ENCODE data around the gene PITPNB. TPM values are rescaled to one million over a fixed set of nuclear protein-coding genes. Genes with fewer than 3 reads are reported as not detected.

Gene PITPNB
- 38.3 and 46.2 TPM in 2 replicates for total RNA-seq (2014; rRNA removed; shearing (Covaris generic))

DNA sequence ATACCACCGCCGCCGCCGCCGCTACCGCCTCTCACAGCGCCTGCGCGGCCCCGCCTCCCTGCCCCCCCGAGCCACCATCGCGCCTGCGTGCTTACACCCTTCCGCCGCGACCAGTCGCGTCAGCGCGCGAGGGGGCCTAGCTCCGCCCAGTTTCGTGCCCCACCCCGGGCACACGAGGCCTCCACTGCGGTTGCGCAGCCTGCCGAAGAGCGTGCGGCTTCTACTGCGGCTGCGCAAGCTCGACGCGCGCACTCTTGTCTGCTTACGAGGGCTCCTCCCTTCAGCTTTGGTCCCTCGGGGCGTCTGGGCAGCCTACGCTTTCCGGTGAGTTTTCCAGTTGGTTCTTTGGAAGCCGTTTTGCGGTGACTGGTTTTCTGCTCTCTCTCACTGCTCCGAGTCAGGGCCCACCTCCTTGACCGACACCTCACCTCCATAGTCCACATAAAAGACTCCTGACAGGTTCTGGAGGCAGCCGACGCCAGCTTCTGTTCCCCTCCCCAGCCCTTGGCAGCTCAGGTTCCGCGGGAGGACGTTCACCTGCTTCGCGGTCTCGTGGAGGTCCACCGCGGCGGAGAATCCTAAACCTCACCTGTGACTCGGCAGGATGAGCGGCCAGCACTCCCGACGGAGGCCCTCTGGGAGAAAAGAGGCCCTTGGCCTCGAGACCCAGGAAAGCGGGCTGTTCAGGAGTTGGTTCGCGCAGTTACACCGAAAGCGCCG is at the start of gene PITPNB:
TSS of gene PITPNB (minus strand) at position 35 of the 720 bp plus-strand sequence. CDS start 65 bp downstream, outside the sequence.
- Histone ChIP-seq H3K4me1 (peaks cover 19% of the 10 kb centered on the region), H3K27me3 (no peaks in the 10 kb centered on the region), H3K9me3 (replicated peaks) (no peaks in the 10 kb centered on the region), H3K4me3 (peak within 1 kb of the TSS; percentile 72), H3K36me3 (peaks cover 7% of the 10 kb centered on the region; the same call in 1 of the 2 replicates), H3K27ac (peak within 1 kb of the TSS; percentile 76)
- peak; percentile 97 for DNase-seq

DNA sequence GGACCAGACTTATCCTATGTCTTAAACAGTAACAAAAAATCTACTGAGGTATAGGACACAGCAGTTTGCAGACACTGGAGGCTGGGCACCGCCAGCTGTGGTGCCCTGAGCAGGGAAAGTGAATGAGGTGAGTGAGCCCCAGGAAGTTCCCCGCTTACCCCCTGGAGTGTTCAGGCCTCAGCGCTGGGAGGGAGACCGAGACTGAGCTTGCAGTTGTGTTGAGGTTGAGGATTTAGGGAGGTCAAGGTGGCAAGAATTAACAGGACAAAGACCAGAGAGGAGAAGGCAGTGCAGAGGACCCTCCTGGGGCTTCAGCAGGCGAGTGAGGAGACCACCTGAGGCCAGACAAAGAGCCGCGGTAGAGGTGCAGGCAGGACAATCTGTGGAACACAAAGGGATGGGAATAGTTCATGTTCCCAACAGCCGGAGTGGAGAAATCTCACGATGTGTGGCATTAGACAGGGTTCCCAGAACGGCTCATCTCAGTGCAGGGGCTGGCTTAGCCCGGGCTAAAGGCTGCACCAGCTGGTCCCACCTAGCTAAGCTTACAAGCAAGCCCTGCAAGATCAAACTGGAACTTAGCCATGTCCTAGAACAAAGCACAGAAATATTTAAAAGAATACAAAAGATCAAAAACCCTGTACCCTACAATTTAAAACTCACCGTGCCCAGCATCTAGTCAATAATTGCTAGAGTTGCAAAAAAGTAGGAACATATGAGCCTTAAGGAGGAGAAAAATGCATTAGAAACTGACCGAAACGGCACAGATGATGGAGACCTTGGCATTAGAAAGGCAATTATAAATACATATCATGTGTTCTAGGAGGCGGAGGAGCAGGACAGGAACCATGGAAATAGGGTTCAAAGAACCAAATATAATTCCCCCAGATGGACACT is 47.4 kb upstream of the PITPNB start:
- peaks cover 15% of the 10 kb centered on the region for H3K4me1 ChIP-seq
- peaks cover 4% of the 10 kb centered on the region; the same call in 1 of the 2 replicates for H3K9me3 ChIP-seq (replicated peaks)
- H3K27me3 ChIP-seq, result no peaks in the 10 kb centered on the region
- no peak overlapping the region for H3K4me3 ChIP-seq
- no peak for DNase-seq
- no peak overlapping the region for H3K27ac ChIP-seq
- no peaks in the 10 kb centered on the region for H3K36me3 ChIP-seq

DNA sequence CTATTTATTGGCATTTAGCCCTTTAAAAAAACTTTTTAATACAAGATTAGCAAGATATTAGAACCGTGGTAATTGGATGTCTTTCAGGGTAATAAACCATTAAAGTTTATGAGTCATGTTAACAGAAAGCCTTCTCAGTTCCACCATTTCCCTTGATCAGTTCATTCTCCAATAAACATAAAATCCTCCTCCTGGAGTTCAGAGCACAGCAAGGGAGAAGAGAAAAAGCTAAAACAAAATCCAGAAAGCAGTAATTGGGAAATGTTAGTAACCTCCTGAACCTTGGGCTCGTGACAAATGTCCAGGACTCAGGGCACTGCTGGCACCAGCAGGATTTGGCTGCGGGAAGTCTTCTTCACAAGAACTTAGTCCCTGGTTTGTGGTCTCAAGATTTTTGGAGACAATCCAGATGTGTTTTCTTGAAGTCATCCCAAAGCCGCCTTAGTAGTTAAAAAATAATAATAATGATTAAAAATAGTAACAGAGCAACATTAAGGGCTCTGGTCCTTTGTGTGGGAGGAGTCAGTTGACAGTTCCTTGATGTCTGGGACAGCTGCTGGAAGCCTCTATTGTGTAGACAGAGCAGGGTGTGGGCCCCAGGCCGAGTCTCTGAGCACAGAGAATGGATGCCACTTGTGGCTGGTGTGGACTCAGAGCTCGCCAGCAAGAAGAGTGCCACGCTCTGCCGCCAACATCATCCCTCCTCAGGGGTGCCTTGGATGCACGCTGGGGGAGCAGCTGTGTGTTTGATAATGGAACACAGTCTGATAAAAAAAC is 43.4 kb upstream of the PITPNB start:
- Histone ChIP-seq H3K4me3 (peak overlapping the region; percentile 42), H3K27ac (peak overlapping the region; percentile 98), H3K4me1 (peaks cover 22% of the 10 kb centered on the region), H3K27me3 (no peaks in the 10 kb centered on the region), H3K36me3 (no peaks in the 10 kb centered on the region), H3K9me3 (replicated peaks) (0 out of 2 replicates have a peak, but pooled peaks cover under 1% of the 10 kb centered on the region)
- peak; percentile 92 to 94 for DNase-seq

DNA sequence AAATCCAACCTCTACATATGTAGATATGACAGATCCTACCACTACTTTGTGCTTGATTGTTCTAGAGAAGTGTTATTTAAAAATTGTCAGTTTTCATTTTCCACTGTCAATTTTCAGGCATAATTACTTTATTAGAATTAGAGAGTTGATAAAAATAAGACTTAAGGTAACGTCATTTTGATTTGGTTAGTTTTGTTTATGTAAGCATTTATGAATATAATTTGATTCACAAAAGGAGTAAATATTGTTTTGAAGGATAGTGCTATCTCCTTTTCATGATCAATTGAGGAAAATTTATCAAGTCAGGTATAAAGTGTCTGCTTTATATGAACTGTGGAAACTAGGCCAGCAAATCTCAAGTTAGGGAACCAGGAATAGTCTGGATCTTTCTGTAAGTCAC is 42.6 kb upstream of the PITPNB start:
- H3K36me3 ChIP-seq, result no peaks in the 10 kb centered on the region
- H3K27me3 ChIP-seq, result no peaks in the 10 kb centered on the region
- peak in 1 of 2 experiments; percentile 17 for DNase-seq
- H3K27ac ChIP-seq, result peak overlapping the region; percentile 98
- peak overlapping the region; percentile 42 for H3K4me3 ChIP-seq
- peaks cover 22% of the 10 kb centered on the region for H3K4me1 ChIP-seq
- 0 out of 2 replicates have a peak, but pooled peaks cover 4% of the 10 kb centered on the region for H3K9me3 ChIP-seq (replicated peaks)

DNA sequence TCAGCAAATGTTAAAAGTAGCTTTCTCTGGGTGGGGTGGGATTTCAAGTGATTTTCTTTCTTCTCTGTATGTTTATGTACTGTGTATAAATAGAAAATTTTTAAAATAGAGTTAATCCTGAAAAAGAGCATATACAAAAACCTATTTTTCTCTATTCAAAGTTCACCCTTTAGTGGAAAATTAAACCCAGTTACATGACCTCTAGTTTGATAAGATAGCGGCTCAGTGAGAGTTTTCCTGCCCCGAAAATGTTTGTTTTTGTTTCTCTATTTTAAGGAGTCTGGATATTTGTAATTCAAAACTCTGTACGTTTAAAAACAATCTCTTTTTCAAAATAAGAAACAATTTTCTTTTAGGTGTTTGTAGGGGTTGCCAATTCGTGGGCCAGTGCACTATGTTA is 42.1 kb upstream of the PITPNB start:
- Histone ChIP-seq H3K27me3 (no peaks in the 10 kb centered on the region), H3K36me3 (no peaks in the 10 kb centered on the region), H3K4me1 (peaks cover 22% of the 10 kb centered on the region), H3K27ac (peak overlapping the region; percentile 98; the same call in 1 of the 2 replicates), H3K4me3 (no peak overlapping the region), H3K9me3 (replicated peaks) (0 out of 2 replicates have a peak, but pooled peaks cover 4% of the 10 kb centered on the region)
- no peak for DNase-seq

DNA sequence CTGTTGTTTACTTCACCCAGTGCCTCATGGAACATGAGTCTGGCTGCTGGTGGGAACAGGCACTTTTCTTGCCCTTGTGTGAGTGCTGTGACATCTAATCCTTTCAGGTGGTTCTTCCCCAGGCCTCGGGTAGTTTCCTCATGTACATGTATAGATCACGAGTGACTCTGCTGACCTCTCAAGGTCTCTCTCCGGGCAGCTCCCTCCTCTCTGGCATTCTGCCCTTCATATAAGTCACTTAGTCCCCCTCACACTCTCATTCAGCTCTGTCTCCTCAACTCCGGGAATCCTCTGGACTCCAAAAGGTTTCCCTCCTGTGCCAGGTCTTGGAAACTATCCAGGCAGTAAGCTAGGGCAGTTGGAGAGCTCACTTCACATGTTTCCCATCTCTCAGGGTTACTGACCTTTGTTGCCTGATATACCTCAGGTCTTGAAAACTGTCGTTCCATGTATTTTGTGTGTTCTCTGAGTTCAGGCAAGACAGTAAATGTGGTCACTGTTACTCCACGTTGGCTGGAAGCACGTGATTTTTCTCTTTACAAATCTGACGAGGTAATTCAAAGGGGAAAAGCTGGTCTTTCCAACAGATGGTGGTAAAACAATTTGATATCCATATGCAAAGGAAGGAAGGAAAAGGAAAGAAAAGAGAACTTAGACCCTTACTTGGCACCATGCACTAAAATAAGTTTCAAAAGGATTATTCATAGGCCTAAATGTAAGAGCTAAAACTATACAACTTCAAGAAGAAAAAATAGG is 40.5 kb upstream of the PITPNB start:
- Histone ChIP-seq H3K27me3 (no peaks in the 10 kb centered on the region), H3K36me3 (no peaks in the 10 kb centered on the region), H3K4me1 (peaks cover 22% of the 10 kb centered on the region), H3K4me3 (no peak overlapping the region), H3K27ac (no peak overlapping the region), H3K9me3 (replicated peaks) (0 out of 2 replicates have a peak, but pooled peaks cover 4% of the 10 kb centered on the region)
- DNase-seq, result no peak

DNA sequence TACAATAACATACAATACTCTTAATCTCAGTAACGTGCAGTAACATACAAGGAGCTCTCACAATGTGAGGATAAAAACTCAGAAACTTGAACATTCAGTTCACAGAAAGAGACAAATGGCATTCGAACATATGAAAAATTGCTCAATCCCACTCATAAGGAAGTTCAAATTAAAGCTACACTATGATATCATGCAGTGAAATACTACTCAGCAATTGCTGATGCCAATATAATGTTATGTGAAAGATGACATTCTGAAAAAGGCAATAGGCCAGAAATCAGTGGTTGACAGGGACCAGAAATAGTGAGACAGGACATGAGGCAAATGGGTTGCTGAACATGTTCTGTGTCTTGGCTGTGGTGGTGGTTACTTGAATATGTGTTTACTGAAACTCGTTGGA is 33.7 kb upstream of the PITPNB start:
- Histone ChIP-seq H3K4me1 (peaks cover 14% of the 10 kb centered on the region), H3K27me3 (no peaks in the 10 kb centered on the region), H3K4me3 (no peak overlapping the region), H3K36me3 (no peaks in the 10 kb centered on the region), H3K9me3 (replicated peaks) (0 out of 2 replicates have a peak, but pooled peaks cover 4% of the 10 kb centered on the region), H3K27ac (no peak overlapping the region)
- no peak for DNase-seq

DNA sequence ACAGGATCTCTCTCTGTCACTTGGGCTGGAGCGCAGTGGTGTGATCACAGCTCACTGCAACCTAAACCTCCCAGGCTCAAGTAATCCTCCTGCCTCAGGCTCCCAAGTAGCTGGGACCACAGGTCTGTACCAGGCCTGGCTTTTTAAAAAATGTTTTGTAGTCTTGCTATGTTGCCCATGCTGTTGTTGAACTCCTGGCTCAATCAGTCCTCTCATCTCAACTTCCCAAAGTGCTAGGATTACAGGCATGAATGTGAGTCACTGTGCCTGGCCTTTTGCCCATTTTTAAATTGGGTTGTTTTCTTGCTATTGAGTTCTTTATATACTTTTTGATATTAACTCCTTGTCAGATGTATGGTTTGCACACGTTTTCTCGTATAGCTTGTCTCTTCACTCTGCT is 33.0 kb upstream of the PITPNB start:
- no peak overlapping the region for H3K4me3 ChIP-seq
- no peaks in the 10 kb centered on the region for H3K36me3 ChIP-seq
- no peak overlapping the region for H3K27ac ChIP-seq
- H3K9me3 ChIP-seq (replicated peaks), result 0 out of 2 replicates have a peak, but pooled peaks cover under 1% of the 10 kb centered on the region
- H3K27me3 ChIP-seq, result no peaks in the 10 kb centered on the region
- H3K4me1 ChIP-seq, result peaks cover 14% of the 10 kb centered on the region
- DNase-seq, result peak; percentile 30 to 66

DNA sequence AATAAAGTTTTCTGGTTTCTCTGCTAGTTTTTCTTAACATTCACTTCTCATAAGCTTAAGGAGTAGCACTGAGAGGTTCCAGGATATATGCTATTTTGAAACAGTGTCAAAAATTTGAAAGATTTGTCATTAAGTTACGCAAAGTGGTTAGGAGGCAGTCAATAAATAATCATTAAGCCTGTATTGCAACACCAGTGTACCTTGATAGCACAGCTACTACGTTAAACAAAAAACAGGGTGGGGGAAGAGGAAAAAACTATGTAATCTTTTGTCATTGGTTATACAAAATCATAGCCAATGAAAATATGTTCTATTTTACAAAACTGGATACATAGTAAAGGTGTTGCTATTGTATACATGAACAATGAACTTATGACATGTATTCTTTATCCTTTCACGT is 30.4 kb upstream of the PITPNB start:
- Histone ChIP-seq H3K4me3 (no peak overlapping the region), H3K27ac (no peak overlapping the region), H3K4me1 (peaks cover 14% of the 10 kb centered on the region), H3K9me3 (replicated peaks) (no peaks in the 10 kb centered on the region), H3K27me3 (no peaks in the 10 kb centered on the region), H3K36me3 (no peaks in the 10 kb centered on the region)
- no peak for DNase-seq

DNA sequence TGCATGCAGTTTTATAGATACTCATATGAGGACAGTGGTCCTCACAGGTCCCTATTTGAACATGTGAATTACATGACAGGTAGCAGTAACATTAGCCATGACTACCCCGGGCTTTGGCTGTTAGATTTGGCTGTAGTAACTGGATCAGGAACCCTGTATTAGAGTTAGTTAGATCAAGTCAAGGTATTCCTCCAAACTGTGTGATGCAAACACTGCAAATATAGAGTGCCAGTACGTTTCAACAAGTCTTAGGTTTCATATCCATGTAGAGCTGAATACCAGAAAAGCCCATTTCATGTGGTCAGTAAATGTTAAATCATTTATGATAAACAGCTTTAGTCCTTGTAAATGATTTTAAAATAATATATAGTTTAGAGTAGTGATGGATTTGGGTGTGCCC is 29.5 kb upstream of the PITPNB start:
- Histone ChIP-seq H3K9me3 (replicated peaks) (no peaks in the 10 kb centered on the region), H3K27ac (no peak overlapping the region)

DNA sequence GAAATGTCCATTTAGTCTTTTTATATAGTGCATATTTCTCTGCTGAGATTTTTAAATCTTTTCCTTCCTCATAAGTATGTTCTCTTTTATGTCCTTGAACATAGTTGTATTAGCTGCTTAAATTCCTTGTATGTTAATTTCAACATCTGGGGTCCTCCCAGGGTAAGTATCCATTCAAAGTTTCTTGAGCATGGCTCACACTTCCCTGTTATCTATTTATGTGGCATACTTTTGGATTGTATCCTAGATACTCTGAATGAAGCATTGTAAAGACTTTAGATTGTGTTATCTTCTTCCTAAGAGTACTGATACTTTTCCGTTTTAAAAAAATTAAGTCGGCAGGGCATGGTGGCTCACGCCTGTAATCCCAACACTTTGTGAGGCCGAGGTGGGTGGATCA is 28.4 kb upstream of the PITPNB start:
- no peaks in the 10 kb centered on the region for H3K9me3 ChIP-seq (replicated peaks)
- H3K4me3 ChIP-seq, result no peak overlapping the region
- peaks cover 11% of the 10 kb centered on the region for H3K4me1 ChIP-seq
- H3K27ac ChIP-seq, result no peak overlapping the region
- DNase-seq, result no peak
- no peaks in the 10 kb centered on the region for H3K36me3 ChIP-seq
- no peaks in the 10 kb centered on the region for H3K27me3 ChIP-seq

More for the DNA sequence above, 29.5 kb upstream of the PITPNB start:
- Histone ChIP-seq H3K27me3 (no peaks in the 10 kb centered on the region), H3K36me3 (no peaks in the 10 kb centered on the region), H3K4me1 (peaks cover 14% of the 10 kb centered on the region), H3K4me3 (no peak overlapping the region)
- DNase-seq, result no peak

DNA sequence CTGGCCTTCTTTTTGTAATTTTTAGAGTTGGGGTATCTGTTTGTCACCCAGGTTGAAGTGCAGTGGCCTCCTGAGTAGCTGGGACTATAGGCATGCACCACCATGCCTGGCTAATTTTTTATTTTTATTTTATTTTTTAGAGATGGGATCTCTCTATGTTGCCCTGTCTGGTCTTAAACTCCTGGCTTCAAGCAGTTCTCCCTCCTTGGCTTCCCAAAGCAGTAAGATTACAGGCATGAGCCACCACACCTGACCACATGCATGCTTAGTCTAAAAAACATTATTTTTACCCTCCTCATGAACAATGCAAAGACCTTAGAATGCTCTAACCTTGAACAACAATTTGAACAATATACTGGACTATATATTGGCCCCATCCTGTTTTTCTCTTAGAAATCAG is 22.1 kb upstream of the PITPNB start:
- no peak for DNase-seq
- Histone ChIP-seq H3K9me3 (replicated peaks) (no peaks in the 10 kb centered on the region), H3K27ac (no peak overlapping the region), H3K27me3 (no peaks in the 10 kb centered on the region), H3K4me1 (no peaks in the 10 kb centered on the region), H3K4me3 (no peak overlapping the region), H3K36me3 (no peaks in the 10 kb centered on the region)

DNA sequence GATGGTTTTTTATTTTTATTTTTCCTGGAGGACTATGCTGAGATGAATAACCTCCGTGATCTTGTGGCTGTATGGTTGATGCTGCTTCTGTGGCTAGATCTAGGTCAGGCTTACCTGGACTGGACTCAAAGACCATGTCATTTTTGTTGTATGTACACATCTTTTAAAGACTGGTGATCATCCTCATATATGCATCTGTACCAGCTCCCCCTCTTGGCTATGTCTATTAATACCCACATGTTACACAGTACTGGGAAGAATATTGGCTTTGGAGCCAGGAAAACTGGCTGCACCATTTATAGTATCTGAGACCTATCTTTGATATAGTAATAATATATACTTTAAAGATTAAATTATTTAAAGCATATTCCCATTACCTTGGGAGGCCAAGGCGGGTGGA is 18.4 kb upstream of the PITPNB start:
- Histone ChIP-seq H3K27ac (no peak overlapping the region), H3K36me3 (no peaks in the 10 kb centered on the region), H3K27me3 (no peaks in the 10 kb centered on the region), H3K4me3 (no peak overlapping the region), H3K9me3 (replicated peaks) (no peaks in the 10 kb centered on the region), H3K4me1 (no peaks in the 10 kb centered on the region)
- DNase-seq, result no peak

DNA sequence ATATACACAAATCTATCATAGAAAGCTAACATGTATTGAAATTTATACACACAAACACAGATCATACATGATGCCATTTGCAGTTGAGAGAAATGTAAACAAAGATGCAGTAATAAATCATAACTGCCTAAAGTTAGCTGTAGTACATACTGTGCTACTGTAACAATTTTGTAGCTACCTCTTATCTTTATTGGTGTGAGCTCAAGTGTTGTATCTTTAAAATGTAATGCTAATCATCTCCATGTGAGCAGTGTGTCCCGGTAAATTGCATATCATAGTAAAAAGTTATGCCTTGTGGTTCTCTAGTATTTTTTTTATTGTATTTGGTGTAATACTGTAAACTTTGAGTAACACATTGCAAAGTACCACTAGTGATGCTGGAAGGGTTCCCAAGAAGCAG is 16.8 kb upstream of the PITPNB start:
- Histone ChIP-seq H3K27ac (no peak overlapping the region), H3K9me3 (replicated peaks) (no peaks in the 10 kb centered on the region), H3K4me3 (no peak overlapping the region), H3K27me3 (no peaks in the 10 kb centered on the region), H3K36me3 (no peaks in the 10 kb centered on the region), H3K4me1 (peaks cover 3% of the 10 kb centered on the region)
- DNase-seq, result no peak

All from SJCRH30 (cell line).